HepG2 (cell line): ENCODE results near the gene SLC12A5. TPM values are rescaled to one million over a fixed set of nuclear protein-coding genes. Genes with fewer than 3 reads are reported as not detected.

Source experiments
- ATF3 ChIP-seq: sonication (generic); formaldehyde crosslinking; IDR thresholded peaks from 2 replicates; pipeline ENCODE4 v1.4.0; 2020; ENCODE audit warnings: missing genetic modification reagents
- ATF7 ChIP-seq, 2 experiments: fragments of 450-650 bp in 1 of 2; sonication (generic) in 1 of 2; formaldehyde crosslinking in 1 of 2; IDR thresholded peaks; 2 replicates each; pipeline versions ENCODE4 v1.4.0 to v1.6.1; 2016 to 2020; ENCODE audit warnings: antibody characterized with exemption in 1 of 2, mild to moderate bottlenecking in 1 of 2, missing genetic modification reagents in 1 of 2
- BORCS8-MEF2B ChIP-seq: sonication (generic); formaldehyde crosslinking; IDR thresholded peaks from 2 replicates; pipeline ENCODE4 v1.8.0; 2022; ENCODE audit warnings: mild to moderate bottlenecking, missing genetic modification reagents
- CENPT ChIP-seq: sonication (generic); formaldehyde crosslinking; IDR thresholded peaks from 2 replicates; pipeline ENCODE4 v1.8.0; 2022; ENCODE audit warnings: low read depth, mild to moderate bottlenecking, moderate library complexity, missing genetic modification reagents
- CSRNP2 ChIP-seq: sonication (generic); formaldehyde crosslinking; conservative IDR thresholded peaks from 2 replicates; pipeline ENCODE4 v1.8.0; 2022; ENCODE audit warnings: low read depth, missing genetic modification reagents
- DNMT1 ChIP-seq: sonication (generic); formaldehyde crosslinking; IDR thresholded peaks from 2 replicates; pipeline ENCODE4 v1.5.1; 2020; ENCODE audit warnings: mild to moderate bottlenecking, missing genetic modification reagents
- FOXO4 ChIP-seq: sonication (generic); formaldehyde crosslinking; conservative IDR thresholded peaks from 2 replicates; pipeline ENCODE4 v1.8.1; 2023; ENCODE audit warnings: missing genetic modification reagents
- KLF11 ChIP-seq: IDR thresholded peaks from 2 replicates; pipeline ENCODE4 v1.6.1; 2016; ENCODE audit warnings: missing compliant biosample characterization
- MED8 ChIP-seq: sonication (generic); formaldehyde crosslinking; IDR thresholded peaks from 2 replicates; pipeline ENCODE4 v1.8.1; 2023; ENCODE audit warnings: mild to moderate bottlenecking, missing genetic modification reagents; ENCODE audit not compliant: insufficient replicate concordance
- PRDM4 ChIP-seq: sonication (generic); formaldehyde crosslinking; IDR thresholded peaks from 2 replicates; pipeline ENCODE4 v1.9.0; 2021; ENCODE audit warnings: missing genetic modification reagents, borderline replicate concordance
- PTBP1 ChIP-seq: fragments of 200-400 bp; formaldehyde crosslinking; IDR thresholded peaks from 2 replicates; pipeline ENCODE4 v1.6.1; 2018; ENCODE audit warnings: low read length, low read depth; ENCODE audit not compliant: poor library complexity, severe bottlenecking
- SRY ChIP-seq: sonication (generic); formaldehyde crosslinking; IDR thresholded peaks from 2 replicates; pipeline ENCODE4 v1.8.0; 2022; ENCODE audit warnings: mild to moderate bottlenecking, missing genetic modification reagents
- TCF12 ChIP-seq, 2 experiments: fragments of 450-650 bp in 1 of 2; sonication (generic) in 1 of 2; formaldehyde crosslinking in 1 of 2; IDR thresholded peaks; 2 replicates each; pipeline versions ENCODE4 v1.6.1 to v1.8.0; 2017 to 2022; ENCODE audit warnings: antibody characterized with exemption in 1 of 2, mild to moderate bottlenecking in 1 of 2, missing genetic modification reagents in 1 of 2, moderate library complexity in 1 of 2
- XRCC5 ChIP-seq: fragments of 200-400 bp; formaldehyde crosslinking; optimal IDR thresholded peaks from 2 replicates; pipeline ENCODE3; 2017; ENCODE audit warnings: mild to moderate bottlenecking, low read length
- ZBTB33 ChIP-seq: sonication (generic); formaldehyde crosslinking; IDR thresholded peaks from 2 replicates; pipeline ENCODE4 v1.4.0; 2020; ENCODE audit warnings: missing genetic modification reagents
- ZBTB37 ChIP-seq: sonication (generic); formaldehyde crosslinking; IDR thresholded peaks from 2 replicates; pipeline ENCODE4 v1.4.0; 2020; ENCODE audit warnings: mild to moderate bottlenecking, missing genetic modification reagents
- ZNF3 ChIP-seq: IDR thresholded peaks from 2 replicates; pipeline ENCODE4 v1.7.0; 2017; ENCODE audit warnings: inconsistent platforms
- ZNF331 ChIP-seq: sonication (generic); formaldehyde crosslinking; IDR thresholded peaks from 2 replicates; pipeline ENCODE4 v1.4.0; 2020; ENCODE audit warnings: missing genetic modification reagents
- polyA plus RNA-seq, 8 experiments: library from polyadenylated mRNA; depleted of rRNA in 3 of 8; stranded (reverse) in 7 of 8; unstranded in 1 of 8; fragments of >200 nt; fragmentation: Illumina TruSeq in 4 of 8; extraction: Trizol in 4 of 8; gene quantifications; 2 replicates each; pipeline versions ENCODE4 v1.2.1 to v1.2.3, GENCODE V29; 2011 to 2016; ENCODE audit warnings: low read depth in 4 of 8, missing spikeins in 1 of 8, mixed read lengths in 1 of 8; ENCODE audit not compliant: insufficient read depth in 1 of 8
- total RNA-seq, 5 experiments: library from RNA; depleted of rRNA; stranded (reverse); fragments of >200 nt; fragmentation: Illumina TruSeq; extraction: Trizol; gene quantifications; 2 replicates each; pipeline ENCODE4 v1.2.3, GENCODE V29; 2016; ENCODE audit warnings: low read depth in 1 of 5

The SLC12A5 gene
- total and polyA plus RNA-seq, 2 of the 13 experiments (the other 11 are each of a cell fraction or from before 2014, with no cell fraction given): 4.3 to 5.4 TPM

- TF ChIP-seq PRDM4 (CRISPR knock-in tag) (0 out of 2 replicates have a peak, but pooled peaks have one; percentile 47), DNMT1 (CRISPR knock-in tag) (no peak), KLF11 (CRISPR knock-in tag) (0 out of 2 replicates have a peak, but pooled peaks have one; percentile 34), ZBTB37 (CRISPR knock-in tag) (no peak), SRY (CRISPR knock-in tag) (0 out of 2 replicates have a peak, but pooled peaks have one; percentile 35), MED8 (CRISPR knock-in tag) (no peak), TCF12 (IDR thresholded peaks at IDR 0.05) (no peak), TCF12 (CRISPR knock-in tag; IDR thresholded peaks at IDR 0.05) (no peak), CSRNP2 (no peak), ZBTB33 (CRISPR knock-in tag) (peak; percentile 89), ATF7 (IDR thresholded peaks at IDR 0.05) (no peak), ATF7 (CRISPR knock-in tag; IDR thresholded peaks at IDR 0.05) (no peak), ZNF3 (CRISPR knock-in tag) (no peak), ZNF331 (CRISPR knock-in tag) (0 out of 2 replicates have a peak, but pooled peaks have one; percentile 31), ATF3 (CRISPR knock-in tag) (peak; percentile 32; the same call in 1 of the 2 replicates), CENPT (CRISPR knock-in tag) (0 out of 2 replicates have a peak, but pooled peaks have one; percentile 21), BORCS8-MEF2B (CRISPR knock-in tag) (peak; percentile 41; the same call in 1 of the 2 replicates), FOXO4 (CRISPR knock-in tag) (0 out of 2 replicates have a peak, but pooled peaks have one; percentile 35), PTBP1 (peak; percentile 66), XRCC5 (peak; percentile 21)
Measured at GRCh38 chr20:46056970-46057855, 28.2 kb downstream of the SLC12A5 start (continued).
